ENCODE data around the gene SPEF2. TPM values are rescaled to one million over a fixed set of nuclear protein-coding genes. Genes with fewer than 3 reads are reported as not detected.

SPEF2 gene
- total RNA-seq, 1 experiment from 2014 or later = 0.87 TPM

- H3K4me3 ChIP-seq (ENCODE audit: low read depth in 2 of 2, low read length in 2 of 2) = no peak overlapping the region
- in situ Hi-C loops (cut with HindIII; ENCODE audit: low pct_unique_long_range_greater_than_20kb, low sequenced_read_pairs) = no loop called here
- DNase-seq (ENCODE audit: low read depth, low spot score) = no peak
- H3K27ac ChIP-seq (ENCODE audit: low read length) = no peak overlapping the region
- no peaks in the 10 kb centered on the region for H3K4me1 ChIP-seq (ENCODE audit: control insufficient read depth, insufficient read depth, low read length)
- H3K36me3 ChIP-seq (ENCODE audit: control insufficient read depth, insufficient read depth, low read length) = no peaks in the 10 kb centered on the region
- no peak for TF ChIP-seq SIN3A (IDR thresholded peaks at IDR 0.05; ENCODE audit: borderline replicate concordance, insufficient read depth, low read depth, low read length)
- no peak for TF ChIP-seq POLR2AphosphoS5 (IDR thresholded peaks at IDR 0.05; ENCODE audit: low read depth, low read length)
- BruUV-seq (replicated peaks) = no TSS peak
- no peaks in the 10 kb centered on the region for H3K9me3 ChIP-seq (ENCODE audit: control insufficient read depth, insufficient read depth, low read depth, low read length)
- CTCF ChIA-PET = no interaction called here
- no peak for ATAC-seq
- no peaks in the 10 kb centered on the region; the same call in 1 of the 2 replicates for H3K27me3 ChIP-seq (ENCODE audit: control insufficient read depth, insufficient read depth, low read length)
- intact Hi-C loops (cut with micrococcal nuclease; ENCODE audit: unreplicated experiment) = no loop called here
- POLR2A ChIA-PET = no interaction called here
Measured at GRCh38 chr5:35830587-35830986, 212.9 kb downstream of the SPEF2 start.

- ChIA-PET POLR2A (no interaction called here), CTCF (no interaction called here)
- no peak overlapping the region for H3K4me3 ChIP-seq (ENCODE audit: low read depth in 2 of 2, low read length in 2 of 2)
- H3K27ac ChIP-seq (ENCODE audit: low read length) = no peak overlapping the region
- no TSS peak for BruUV-seq (replicated peaks)
- in situ Hi-C loops (cut with HindIII; ENCODE audit: low pct_unique_long_range_greater_than_20kb, low sequenced_read_pairs) = no loop called here
- DNase-seq (ENCODE audit: low read depth, low spot score) (no peak), ATAC-seq (no peak)
- no peaks in the 10 kb centered on the region; the same call in 1 of the 2 replicates for H3K27me3 ChIP-seq (ENCODE audit: control insufficient read depth, insufficient read depth, low read length)
- TF ChIP-seq POLR2AphosphoS5 (IDR thresholded peaks at IDR 0.05; ENCODE audit: low read depth, low read length) = no peak
- TF ChIP-seq CTCF (IDR thresholded peaks at IDR 0.05) = no peak
- no peak for TF ChIP-seq TCF7L2 (IDR thresholded peaks at IDR 0.05; ENCODE audit: low read depth, low read length)
- no peak for TF ChIP-seq SIN3A (IDR thresholded peaks at IDR 0.05; ENCODE audit: borderline replicate concordance, insufficient read depth, low read depth, low read length)
- no peak for TF ChIP-seq REST (IDR thresholded peaks at IDR 0.05; ENCODE audit: insufficient read depth in 1 of 2, low read depth in 2 of 2, low read length in 1 of 2)
- H3K9me3 ChIP-seq (ENCODE audit: control insufficient read depth, insufficient read depth, low read depth, low read length) = no peaks in the 10 kb centered on the region
- intact Hi-C loops (cut with micrococcal nuclease; ENCODE audit: unreplicated experiment) = no loop called here
- H3K4me1 ChIP-seq (ENCODE audit: control insufficient read depth, insufficient read depth, low read length) = no peaks in the 10 kb centered on the region
- no peaks in the 10 kb centered on the region for H3K36me3 ChIP-seq (ENCODE audit: control insufficient read depth, insufficient read depth, low read length)
Measured at GRCh38 chr5:35832762-35833161, 215.1 kb downstream of the SPEF2 start.

GRCh38 chr5:35833224-35833623 lies 215.6 kb downstream of the SPEF2 start:
- intact Hi-C loops (cut with micrococcal nuclease; ENCODE audit: unreplicated experiment) = no loop called here
- DNase-seq (ENCODE audit: low read depth, low spot score) (no peak), ATAC-seq (no peak)
- H3K4me1 ChIP-seq (ENCODE audit: control insufficient read depth, insufficient read depth, low read length) = no peaks in the 10 kb centered on the region
- no peak overlapping the region for H3K4me3 ChIP-seq (ENCODE audit: low read depth in 2 of 2, low read length in 2 of 2)
- POLR2A ChIA-PET = no interaction called here
- no peaks in the 10 kb centered on the region for H3K36me3 ChIP-seq (ENCODE audit: control insufficient read depth, insufficient read depth, low read length)
- no TSS peak for BruUV-seq (replicated peaks)
- TF ChIP-seq POLR2AphosphoS5 (IDR thresholded peaks at IDR 0.05; ENCODE audit: low read depth, low read length) (no peak), SIN3A (IDR thresholded peaks at IDR 0.05; ENCODE audit: borderline replicate concordance, insufficient read depth, low read depth, low read length) (no peak), CTCF (IDR thresholded peaks at IDR 0.05) (no peak), REST (IDR thresholded peaks at IDR 0.05; ENCODE audit: insufficient read depth in 1 of 2, low read depth in 2 of 2, low read length in 1 of 2) (no peak), TCF7L2 (IDR thresholded peaks at IDR 0.05; ENCODE audit: low read depth, low read length) (no peak)
- CTCF ChIA-PET = no interaction called here
- in situ Hi-C loops (cut with HindIII; ENCODE audit: low pct_unique_long_range_greater_than_20kb, low sequenced_read_pairs) = no loop called here
- no peaks in the 10 kb centered on the region; the same call in 1 of the 2 replicates for H3K27me3 ChIP-seq (ENCODE audit: control insufficient read depth, insufficient read depth, low read length)
- no peaks in the 10 kb centered on the region for H3K9me3 ChIP-seq (ENCODE audit: control insufficient read depth, insufficient read depth, low read depth, low read length)
- no peak overlapping the region for H3K27ac ChIP-seq (ENCODE audit: low read length)
